K562 (cell line): ENCODE measurements around the gene TOR1B. TPM values are rescaled to one million over a fixed set of nuclear protein-coding genes. Genes with fewer than 3 reads are reported as not detected.
A peak's percentile ranks its signal among the peaks of the same experiment; 100 is the strongest.

Experiments
- ATAC-seq: fragments of 200-7000 bp; cut with Tn5 transposase; 3 replicates; pipeline ENCODE4 v1.9.1; 2020; ENCODE audit warnings: moderate library complexity
- BruUV-seq: library from RNA; stranded (reverse); fragments of 400-500 nt; replicated peaks from 2 replicates; lab custom pipeline; 2021; lab: Mats Ljungman, UMichigan
- CTCF ChIA-PET: fragments of 300-600 bp; formaldehyde crosslinking; extraction: SDS; loops from one replicate; lab custom pipeline; 2021; ENCODE audit warnings: low intra/inter-chr PET ratio; lab: Yijun Ruan, JAX
- POLR2A ChIA-PET: fragments of 300-600, 350-650 bp; sonication (Branson Sonifier 250); formaldehyde crosslinking; extraction: SDS; loops from one replicate; lab custom pipeline; 2021; ENCODE audit warnings: antibody characterized with exemption, inconsistent platforms; lab: Yijun Ruan, JAX
- DNase-seq, 4 experiments: peaks; one replicate each; pipeline versions ENCODE4 v3.0.0 to v3.0.0-alpha.2; 2011 to 2018; ENCODE audit warnings: low spot score in 3 of 4, mixed read lengths in 3 of 4; ENCODE audit errors: extremely low read depth in 1 of 4
- FAIRE-seq: peaks from 2 replicates; lab custom pipeline; 2011; peaks lifted over from hg19 to GRCh38; lab: Jason Lieb, UNC
- H2AFZ ChIP-seq: 2 replicates; pipeline ENCODE4 v1.6.0; 2011; ENCODE audit warnings: low read depth, low read length, control low read depth, inconsistent platforms
- H3K27ac ChIP-seq: fragments of 200-600 bp; 3 replicates; pipeline ENCODE4 v1.8.0; 2011; ENCODE audit warnings: low read depth, mild to moderate bottlenecking, control low read depth, inconsistent platforms, low read length, moderate library complexity, mixed read lengths; ENCODE audit errors: extremely low read depth
- H3K27me3 ChIP-seq, 2 experiments: fragments of 300-600 bp in 1 of 2; 2 replicates in 1 of 2; 3 replicates in 1 of 2; pipeline versions ENCODE4 v1.6.0 to v1.8.0; 2011; ENCODE audit warnings: inconsistent platforms in 2 of 2, low read length in 2 of 2, mild to moderate bottlenecking in 1 of 2, mixed read lengths in 1 of 2, moderate library complexity in 1 of 2; ENCODE audit not compliant: control insufficient read depth in 2 of 2, insufficient read depth in 2 of 2
- H3K36me3 ChIP-seq: fragments of 300-600 bp; 3 replicates; pipeline ENCODE4 v1.8.0; 2011; ENCODE audit warnings: mild to moderate bottlenecking, low read length, inconsistent platforms; ENCODE audit not compliant: control insufficient read depth, insufficient read depth
- H3K4me1 ChIP-seq, 2 experiments: fragments of 200-600 bp in 1 of 2; replicated peaks in 1 of 2; 2 replicates in 1 of 2; 3 replicates in 1 of 2; pipeline versions ENCODE4 v1.5.1 to v1.8.0; 2011; ENCODE audit warnings: inconsistent platforms in 2 of 2, low read length in 2 of 2, mild to moderate bottlenecking in 1 of 2, mixed read lengths in 1 of 2, moderate library complexity in 1 of 2; ENCODE audit not compliant: control insufficient read depth in 2 of 2, insufficient read depth in 2 of 2
- H3K4me2 ChIP-seq: 2 replicates; pipeline ENCODE4 v1.6.1; 2011; ENCODE audit warnings: low read length, control low read depth, inconsistent platforms, mixed read lengths; ENCODE audit not compliant: insufficient read depth
- H3K4me3 ChIP-seq: fragments of 200-600 bp; sonication (generic), shearing (Covaris generic); 2 replicates; pipeline ENCODE4 v1.5.1; 2016; ENCODE audit warnings: control low read depth, inconsistent platforms
- H3K79me2 ChIP-seq: fragments of 200-600 bp; 3 replicates; pipeline ENCODE4 v1.8.0; 2011; ENCODE audit warnings: low read length, inconsistent platforms; ENCODE audit not compliant: control insufficient read depth, insufficient read depth
- H3K9ac ChIP-seq, 2 experiments: 2 replicates each; pipeline versions ENCODE4 v1.6.0 to v1.6.1; 2011; ENCODE audit warnings: low read depth in 2 of 2, low read length in 2 of 2, control low read depth in 1 of 2, inconsistent platforms in 1 of 2, mild to moderate bottlenecking in 1 of 2, mixed read lengths in 1 of 2; ENCODE audit not compliant: insufficient read depth in 1 of 2
- H3K9me1 ChIP-seq: one replicate; pipeline ENCODE4 v1.6.0; 2011; ENCODE audit warnings: inconsistent platforms, mild to moderate bottlenecking, low read length, moderate library complexity; ENCODE audit not compliant: control insufficient read depth, insufficient read depth
- H3K9me3 ChIP-seq: replicated peaks from 2 replicates; pipeline ENCODE4 v1.5.1; 2011; ENCODE audit warnings: low read depth, low read length, inconsistent platforms; ENCODE audit not compliant: control insufficient read depth, insufficient read depth
- H4K20me1 ChIP-seq: replicated peaks from 2 replicates; pipeline ENCODE4 v1.6.1; 2011; ENCODE audit warnings: low read length, inconsistent platforms, mixed read lengths; ENCODE audit not compliant: control insufficient read depth, insufficient read depth
- BHLHE40 ChIP-seq: IDR thresholded peaks from 2 replicates; pipeline ENCODE4 v1.6.1; 2011; ENCODE audit warnings: low read length, improper control_type of control experiment
- FOXP1 ChIP-seq: sonication (generic); formaldehyde crosslinking; IDR thresholded peaks from 2 replicates; pipeline ENCODE4 v1.8.0; 2022; ENCODE audit warnings: mild to moderate bottlenecking, missing genetic modification reagents
- GABPA ChIP-seq: fragments of 200-800 bp; sonication (Bioruptor generic); conservative IDR thresholded peaks from 2 replicates; pipeline ENCODE4 v1.6.1; 2016; ENCODE audit warnings: low read depth, missing genetic modification characterization, missing compliant biosample characterization
- GABPB1 ChIP-seq: sonication (generic); formaldehyde crosslinking; IDR thresholded peaks from 2 replicates; pipeline ENCODE4 v1.8.0; 2022; ENCODE audit warnings: mild to moderate bottlenecking, missing genetic modification reagents
- MYBL2 ChIP-seq, 2 experiments: fragments of 450-650 bp in 1 of 2; sonication (generic) in 1 of 2; formaldehyde crosslinking in 1 of 2; IDR thresholded peaks; 2 replicates each; pipeline versions ENCODE4 v1.6.1 to v1.8.1; 2017 to 2022; ENCODE audit warnings: borderline replicate concordance in 1 of 2, inconsistent platforms in 1 of 2, low read depth in 1 of 2, mild to moderate bottlenecking in 1 of 2, missing genetic modification reagents in 1 of 2, moderate library complexity in 1 of 2
- ZBTB1 ChIP-seq: sonication (generic); formaldehyde crosslinking; IDR thresholded peaks from 2 replicates; pipeline ENCODE4 v1.8.1; 2023; ENCODE audit warnings: missing genetic modification reagents, low read depth, mild to moderate bottlenecking, borderline replicate concordance
- ZBTB8A ChIP-seq: fragments of 450-650 bp; IDR thresholded peaks from 2 replicates; pipeline ENCODE4 v1.6.1; 2018; ENCODE audit warnings: mild to moderate bottlenecking, moderate library complexity; ENCODE audit not compliant: partially characterized antibody
- ZNF133 ChIP-seq: fragments of 250-450 bp; sonication (Bioruptor Pico); IDR thresholded peaks from 2 replicates; pipeline ENCODE4 v1.4.0; 2020; ENCODE audit warnings: mild to moderate bottlenecking
- ZNF41 ChIP-seq: fragments of 250-450 bp; sonication (Bioruptor Pico); conservative IDR thresholded peaks from 2 replicates; pipeline ENCODE4 v1.4.0; 2020; ENCODE audit warnings: mild to moderate bottlenecking
- WGBS: fragments of 100-300 bp; shearing (Covaris generic); methylation state at CpG from one replicate; pipeline ENCODE4 v1.1.6; 2016; ENCODE audit warnings: low coverage, mixed read lengths; ENCODE audit not compliant: insufficient coverage; ENCODE audit errors: missing lambda C conversion rate; 5-methylcytosine and 5-hydroxymethylcytosine counted together
- in situ Hi-C: fragments of 300-500 bp; cut with MboI; formaldehyde crosslinking; loops from 4 replicates; pipeline ENCODE4 v1.15.0; 2018; ENCODE audit warnings: inconsistent platforms, mixed read lengths
- intact Hi-C: fragments of 100-400 bp; cut with micrococcal nuclease; formaldehyde crosslinking; loops from 2 replicates; pipeline ENCODE4 v1.14.2; 2022
- polyA plus RNA-seq, 8 experiments: library from polyadenylated mRNA; depleted of rRNA in 4 of 8; stranded (reverse) in 5 of 8; unstranded in 3 of 8; fragments of >200 nt; fragmentation: Nextera tagmentation in 2 of 8; fragmentation: Illumina TruSeq in 1 of 8; extraction: Ambion mirVana in 2 of 8; extraction: Trizol in 1 of 8; gene quantifications; 2 replicates each; pipeline versions ENCODE4 v1.2.1 to v1.2.3, GENCODE V29; 2011 to 2014; ENCODE audit warnings: inconsistent platforms in 1 of 8, missing spikeins in 1 of 8
- total RNA-seq, 7 experiments: library from RNA; depleted of rRNA in 6 of 7; stranded (reverse); fragments of >200 nt in 6 of 7; fragmentation: Illumina TruSeq in 2 of 7; extraction: Trizol in 2 of 7; gene quantifications; 2 replicates each; pipeline versions ENCODE4 v1.2.1 to v1.2.3, GENCODE V29; 2011 to 2021; ENCODE audit warnings: low replicate concordance in 1 of 7
- TF ChIP-seq, protein P1 (sequence below): sonication (generic); formaldehyde crosslinking; IDR thresholded peaks from 2 replicates; pipeline ENCODE4 v1.5.0; 2020; ENCODE audit warnings: missing genetic modification reagents
- TF ChIP-seq, protein P2 (sequence below): sonication (generic); formaldehyde crosslinking; IDR thresholded peaks from 2 replicates; pipeline ENCODE4 v1.8.1; 2023; ENCODE audit warnings: mild to moderate bottlenecking, missing genetic modification reagents
- TF ChIP-seq, protein P3 (sequence below): fragments of 450-650 bp; IDR thresholded peaks from one replicate; pipeline ENCODE4 v1.6.1; 2018; ENCODE audit warnings: mild to moderate bottlenecking, moderate library complexity; ENCODE audit not compliant: partially characterized antibody
- TF ChIP-seq, protein P4 (sequence below): fragments of 450-650 bp; IDR thresholded peaks from 2 replicates; pipeline ENCODE4 v1.6.1; 2017; ENCODE audit warnings: antibody characterized with exemption

The TOR1B gene
- total and polyA plus RNA-seq, 9 of the 15 experiments (the other 6 are each of a cell fraction or from before 2014, with no cell fraction given): 4.2 to 36.5 (median 24.6) TPM

DNA sequence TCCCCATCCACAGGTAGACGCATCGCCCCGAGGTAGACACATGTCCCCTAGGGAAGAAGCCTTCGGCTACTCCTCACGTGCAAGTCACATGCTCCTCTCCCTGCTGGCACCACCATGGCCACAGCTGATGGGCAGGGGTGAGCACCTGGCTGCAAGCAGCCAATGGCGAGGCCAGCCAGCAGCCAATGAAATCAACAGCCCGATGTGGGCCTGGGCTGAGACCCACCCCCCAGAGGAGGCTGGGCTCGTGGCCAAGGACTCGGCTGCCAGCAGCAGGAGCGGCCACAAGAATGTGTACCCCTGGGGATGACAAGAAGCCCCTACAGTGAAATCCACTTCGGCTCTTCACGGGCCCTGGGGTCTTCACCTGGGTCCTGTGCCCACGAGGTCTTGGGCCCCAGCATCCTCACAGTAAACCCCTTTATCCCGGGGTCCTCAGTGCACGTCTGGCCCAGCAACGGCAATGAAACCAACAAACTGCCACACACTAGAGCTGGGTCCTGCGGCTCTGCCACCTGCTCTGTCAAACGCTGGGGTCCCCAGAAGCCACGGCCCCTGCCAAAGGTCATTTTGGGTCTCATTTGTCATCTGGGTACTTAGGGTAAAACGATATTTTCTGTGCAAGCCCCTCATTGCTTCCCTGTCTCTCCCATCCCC, 28.1 kb upstream of the TOR1B start:
- Histone ChIP-seq H3K9ac (no peak overlapping the region; a peak in 1 of 4 replicates), H3K79me2 (no peaks in the 10 kb centered on the region), H3K27me3 (no peaks in the 10 kb centered on the region), H3K4me3 (no peak overlapping the region), H3K9me3 (no peaks in the 10 kb centered on the region), H3K4me2 (no peak overlapping the region), H3K27ac (no peak overlapping the region), H2AFZ (no peak overlapping the region), H3K9me1 (no peaks in the 10 kb centered on the region), H4K20me1 (no peaks in the 10 kb centered on the region), H3K36me3 (no peaks in the 10 kb centered on the region), H3K4me1 (peaks cover 18 to 28% of the 10 kb centered on the region in 2 experiments)
- CTCF ChIA-PET: no interaction called here
- FAIRE-seq (no peak), ATAC-seq (no peak), DNase-seq (peak in 2 of 4 experiments; percentile 33 to 46)
- POLR2A ChIA-PET: interaction anchor here (0.6 to 2.2 kb wide), 5 partner anchors 9 to 43 kb away, joined by 3 to 6 read pairs (median 5); no protein-coding TSS in a partner anchor
- BruUV-seq: no TSS peak
- in situ Hi-C loops: loop anchor here (25.0 kb wide), 1 partner anchor 1488 kb away; the partner anchor contains the start of genes GOLGA2 and SWI5
- intact Hi-C loops: no loop called here
- 24% methylated on average over 20 of the region's 20 CpGs for WGBS
- peak; percentile 69; the same call in 1 of the 2 replicates for TF ChIP-seq ZBTB1 (CRISPR knock-in tag)
- TF ChIP-seq, protein P1, sequence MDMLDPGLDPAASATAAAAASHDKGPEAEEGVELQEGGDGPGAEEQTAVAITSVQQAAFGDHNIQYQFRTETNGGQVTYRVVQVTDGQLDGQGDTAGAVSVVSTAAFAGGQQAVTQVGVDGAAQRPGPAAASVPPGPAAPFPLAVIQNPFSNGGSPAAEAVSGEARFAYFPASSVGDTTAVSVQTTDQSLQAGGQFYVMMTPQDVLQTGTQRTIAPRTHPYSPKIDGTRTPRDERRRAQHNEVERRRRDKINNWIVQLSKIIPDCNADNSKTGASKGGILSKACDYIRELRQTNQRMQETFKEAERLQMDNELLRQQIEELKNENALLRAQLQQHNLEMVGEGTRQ (CRISPR knock-in tag): peak; percentile 35
- TF ChIP-seq BHLHE40: peak; percentile 82
- 0 out of 2 replicates have a peak, but pooled peaks have one; percentile 27 for TF ChIP-seq FOXP1 (CRISPR knock-in tag)
- TF ChIP-seq ZNF41 (CRISPR knock-in tag): no peak
- TF ChIP-seq, protein P2, sequence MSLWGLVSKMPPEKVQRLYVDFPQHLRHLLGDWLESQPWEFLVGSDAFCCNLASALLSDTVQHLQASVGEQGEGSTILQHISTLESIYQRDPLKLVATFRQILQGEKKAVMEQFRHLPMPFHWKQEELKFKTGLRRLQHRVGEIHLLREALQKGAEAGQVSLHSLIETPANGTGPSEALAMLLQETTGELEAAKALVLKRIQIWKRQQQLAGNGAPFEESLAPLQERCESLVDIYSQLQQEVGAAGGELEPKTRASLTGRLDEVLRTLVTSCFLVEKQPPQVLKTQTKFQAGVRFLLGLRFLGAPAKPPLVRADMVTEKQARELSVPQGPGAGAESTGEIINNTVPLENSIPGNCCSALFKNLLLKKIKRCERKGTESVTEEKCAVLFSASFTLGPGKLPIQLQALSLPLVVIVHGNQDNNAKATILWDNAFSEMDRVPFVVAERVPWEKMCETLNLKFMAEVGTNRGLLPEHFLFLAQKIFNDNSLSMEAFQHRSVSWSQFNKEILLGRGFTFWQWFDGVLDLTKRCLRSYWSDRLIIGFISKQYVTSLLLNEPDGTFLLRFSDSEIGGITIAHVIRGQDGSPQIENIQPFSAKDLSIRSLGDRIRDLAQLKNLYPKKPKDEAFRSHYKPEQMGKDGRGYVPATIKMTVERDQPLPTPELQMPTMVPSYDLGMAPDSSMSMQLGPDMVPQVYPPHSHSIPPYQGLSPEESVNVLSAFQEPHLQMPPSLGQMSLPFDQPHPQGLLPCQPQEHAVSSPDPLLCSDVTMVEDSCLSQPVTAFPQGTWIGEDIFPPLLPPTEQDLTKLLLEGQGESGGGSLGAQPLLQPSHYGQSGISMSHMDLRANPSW (CRISPR knock-in tag): no peak
- no peak for TF ChIP-seq ZNF133 (CRISPR knock-in tag)
- TF ChIP-seq GABPA (tag): no peak
- TF ChIP-seq GABPB1 (CRISPR knock-in tag): no peak
- TF ChIP-seq ZBTB8A: no peak
- TF ChIP-seq, protein P3, sequence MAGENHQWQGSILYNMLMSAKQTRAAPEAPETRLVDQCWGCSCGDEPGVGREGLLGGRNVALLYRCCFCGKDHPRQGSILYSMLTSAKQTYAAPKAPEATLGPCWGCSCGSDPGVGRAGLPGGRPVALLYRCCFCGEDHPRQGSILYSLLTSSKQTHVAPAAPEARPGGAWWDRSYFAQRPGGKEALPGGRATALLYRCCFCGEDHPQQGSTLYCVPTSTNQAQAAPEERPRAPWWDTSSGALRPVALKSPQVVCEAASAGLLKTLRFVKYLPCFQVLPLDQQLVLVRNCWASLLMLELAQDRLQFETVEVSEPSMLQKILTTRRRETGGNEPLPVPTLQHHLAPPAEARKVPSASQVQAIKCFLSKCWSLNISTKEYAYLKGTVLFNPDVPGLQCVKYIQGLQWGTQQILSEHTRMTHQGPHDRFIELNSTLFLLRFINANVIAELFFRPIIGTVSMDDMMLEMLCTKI: no peak
- no peak for TF ChIP-seq MYBL2 (IDR thresholded peaks at IDR 0.05; ENCODE audit: low read depth)
- TF ChIP-seq MYBL2 (CRISPR knock-in tag; IDR thresholded peaks at IDR 0.05; ENCODE audit: borderline replicate concordance): no peak
- TF ChIP-seq, protein P4, sequence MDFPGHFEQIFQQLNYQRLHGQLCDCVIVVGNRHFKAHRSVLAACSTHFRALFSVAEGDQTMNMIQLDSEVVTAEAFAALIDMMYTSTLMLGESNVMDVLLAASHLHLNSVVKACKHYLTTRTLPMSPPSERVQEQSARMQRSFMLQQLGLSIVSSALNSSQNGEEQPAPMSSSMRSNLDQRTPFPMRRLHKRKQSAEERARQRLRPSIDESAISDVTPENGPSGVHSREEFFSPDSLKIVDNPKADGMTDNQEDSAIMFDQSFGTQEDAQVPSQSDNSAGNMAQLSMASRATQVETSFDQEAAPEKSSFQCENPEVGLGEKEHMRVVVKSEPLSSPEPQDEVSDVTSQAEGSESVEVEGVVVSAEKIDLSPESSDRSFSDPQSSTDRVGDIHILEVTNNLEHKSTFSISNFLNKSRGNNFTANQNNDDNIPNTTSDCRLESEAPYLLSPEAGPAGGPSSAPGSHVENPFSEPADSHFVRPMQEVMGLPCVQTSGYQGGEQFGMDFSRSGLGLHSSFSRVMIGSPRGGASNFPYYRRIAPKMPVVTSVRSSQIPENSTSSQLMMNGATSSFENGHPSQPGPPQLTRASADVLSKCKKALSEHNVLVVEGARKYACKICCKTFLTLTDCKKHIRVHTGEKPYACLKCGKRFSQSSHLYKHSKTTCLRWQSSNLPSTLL: no peak
